ENCODE results near the gene JAK1.

The JAK1 gene

GRCh38 chr1:64890699-64891447 lies 75.5 kb downstream of the JAK1 start:
- FAIRE-seq (no peak), DNase-seq (ENCODE audit: insufficient read length, low spot score) (no peak)
- TF ChIP-seq POLR2A (IDR thresholded peaks at IDR 0.05; ENCODE audit: low read depth, low read length): no peak
- no peak for TF ChIP-seq POU2F2 (IDR thresholded peaks at IDR 0.05; ENCODE audit: low read depth, low read length)
- TF ChIP-seq TAF1 (IDR thresholded peaks at IDR 0.05; ENCODE audit: low read depth, low read length): no peak
- TF ChIP-seq PAX5 (IDR thresholded peaks at IDR 0.05; ENCODE audit: insufficient read depth, low read length, severe bottlenecking): no peak
- no peak for TF ChIP-seq SPI1 (IDR thresholded peaks at IDR 0.05; ENCODE audit: low read depth, low read length)
- no peak for TF ChIP-seq POLR2AphosphoS5 (IDR thresholded peaks at IDR 0.05; ENCODE audit: low read depth, low read length)

GRCh38 chr1:64887689-64888217 lies 78.6 kb downstream of the JAK1 start:
- no peak for TF ChIP-seq POLR2AphosphoS5 (IDR thresholded peaks at IDR 0.05; ENCODE audit: low read depth, low read length)
- DNase-seq (ENCODE audit: insufficient read length, low spot score): no peak
- FAIRE-seq: no peak

GRCh38 chr1:64886877-64887276 lies 79.5 kb downstream of the JAK1 start:
- no peak for FAIRE-seq
- no peak for DNase-seq (ENCODE audit: insufficient read length, low spot score)
- no peak for TF ChIP-seq POLR2AphosphoS5 (IDR thresholded peaks at IDR 0.05; ENCODE audit: low read depth, low read length)
- TF ChIP-seq PAX5 (IDR thresholded peaks at IDR 0.05; ENCODE audit: insufficient read depth, low read length, severe bottlenecking): no peak
- TF ChIP-seq SPI1 (IDR thresholded peaks at IDR 0.05; ENCODE audit: low read depth, low read length): no peak
- TF ChIP-seq TAF1 (IDR thresholded peaks at IDR 0.05; ENCODE audit: low read depth, low read length): no peak
- TF ChIP-seq POLR2A (IDR thresholded peaks at IDR 0.05; ENCODE audit: low read depth, low read length): no peak
- TF ChIP-seq POU2F2 (IDR thresholded peaks at IDR 0.05; ENCODE audit: low read depth, low read length): no peak

- DNase-seq (ENCODE audit: insufficient read length, low spot score): no peak
- TF ChIP-seq POLR2AphosphoS5 (IDR thresholded peaks at IDR 0.05; ENCODE audit: low read depth, low read length) (no peak), PAX5 (IDR thresholded peaks at IDR 0.05; ENCODE audit: insufficient read depth, low read length, severe bottlenecking) (no peak), TAF1 (IDR thresholded peaks at IDR 0.05; ENCODE audit: low read depth, low read length) (no peak), SPI1 (IDR thresholded peaks at IDR 0.05; ENCODE audit: low read depth, low read length) (no peak), POLR2A (IDR thresholded peaks at IDR 0.05; ENCODE audit: low read depth, low read length) (no peak), POU2F2 (IDR thresholded peaks at IDR 0.05; ENCODE audit: low read depth, low read length) (no peak)
- FAIRE-seq: no peak
These were observed 80.7 kb downstream of the JAK1 start for GRCh38 chr1:64885648-64886047.

GRCh38 chr1:64884261-64885040 lies 81.9 kb downstream of the JAK1 start:
- FAIRE-seq (no peak), DNase-seq (ENCODE audit: insufficient read length, low spot score) (no peak)
- no peak for TF ChIP-seq POLR2AphosphoS5 (IDR thresholded peaks at IDR 0.05; ENCODE audit: low read depth, low read length)
- TF ChIP-seq POU2F2 (IDR thresholded peaks at IDR 0.05; ENCODE audit: low read depth, low read length): no peak
- TF ChIP-seq PAX5 (IDR thresholded peaks at IDR 0.05; ENCODE audit: insufficient read depth, low read length, severe bottlenecking): no peak
- TF ChIP-seq POLR2A (IDR thresholded peaks at IDR 0.05; ENCODE audit: low read depth, low read length): no peak
- no peak for TF ChIP-seq SPI1 (IDR thresholded peaks at IDR 0.05; ENCODE audit: low read depth, low read length)
- no peak for TF ChIP-seq TAF1 (IDR thresholded peaks at IDR 0.05; ENCODE audit: low read depth, low read length)

- DNase-seq (ENCODE audit: insufficient read length, low spot score): no peak
- FAIRE-seq: peak; percentile 71
- TF ChIP-seq SPI1 (IDR thresholded peaks at IDR 0.05; ENCODE audit: low read depth, low read length) (peak; percentile 28; the same call in 1 of the 2 replicates), PAX5 (IDR thresholded peaks at IDR 0.05; ENCODE audit: insufficient read depth, low read length, severe bottlenecking) (no peak)
These were observed 83.6 kb downstream of the JAK1 start for GRCh38 chr1:64882574-64883255.

GRCh38 chr1:64881281-64881680 lies 85.1 kb downstream of the JAK1 start:
- TF ChIP-seq POLR2A (IDR thresholded peaks at IDR 0.05; ENCODE audit: low read depth, low read length) (no peak), TAF1 (IDR thresholded peaks at IDR 0.05; ENCODE audit: low read depth, low read length) (no peak)
- DNase-seq (ENCODE audit: insufficient read length, low spot score) (no peak), FAIRE-seq (peak; percentile 54)

GRCh38 chr1:64880449-64880848 lies 85.9 kb downstream of the JAK1 start:
- DNase-seq (ENCODE audit: insufficient read length, low spot score): no peak
- FAIRE-seq: no peak
- no peak for TF ChIP-seq POLR2AphosphoS5 (IDR thresholded peaks at IDR 0.05; ENCODE audit: low read depth, low read length)
- no peak for TF ChIP-seq TAF1 (IDR thresholded peaks at IDR 0.05; ENCODE audit: low read depth, low read length)
- TF ChIP-seq PAX5 (IDR thresholded peaks at IDR 0.05; ENCODE audit: insufficient read depth, low read length, severe bottlenecking): no peak
- no peak for TF ChIP-seq POU2F2 (IDR thresholded peaks at IDR 0.05; ENCODE audit: low read depth, low read length)
- no peak for TF ChIP-seq SPI1 (IDR thresholded peaks at IDR 0.05; ENCODE audit: low read depth, low read length)
- no peak for TF ChIP-seq POLR2A (IDR thresholded peaks at IDR 0.05; ENCODE audit: low read depth, low read length)

- TF ChIP-seq PAX5 (IDR thresholded peaks at IDR 0.05; ENCODE audit: insufficient read depth, low read length, severe bottlenecking) (no peak), POLR2A (IDR thresholded peaks at IDR 0.05; ENCODE audit: low read depth, low read length) (no peak), SPI1 (IDR thresholded peaks at IDR 0.05; ENCODE audit: low read depth, low read length) (no peak), POU2F2 (IDR thresholded peaks at IDR 0.05; ENCODE audit: low read depth, low read length) (no peak), POLR2AphosphoS5 (IDR thresholded peaks at IDR 0.05; ENCODE audit: low read depth, low read length) (no peak), TAF1 (IDR thresholded peaks at IDR 0.05; ENCODE audit: low read depth, low read length) (no peak)
- no peak for DNase-seq (ENCODE audit: insufficient read length, low spot score)
These were observed 87.3 kb downstream of the JAK1 start for GRCh38 chr1:64878931-64879611.

More at GRCh38 chr1:64878931-64879611, 87.3 kb downstream of the JAK1 start:
- FAIRE-seq: no peak

All from GM12891 (cell line).